K562 treated with DMSO at 1 percent for 12 hours (cell line): ENCODE measurements around the gene GPRC5B. TPM values are rescaled to one million over a fixed set of nuclear protein-coding genes. Genes with fewer than 3 reads are reported as not detected.

Source experiments
- total RNA-seq: library from RNA; unstranded; fragments of 300-600 nt; gene quantifications from 2 replicates; pipeline ENCODE4 v1.2.3, GENCODE V29; 2022; ENCODE audit not compliant: insufficient read depth

The GPRC5B gene, protein sequence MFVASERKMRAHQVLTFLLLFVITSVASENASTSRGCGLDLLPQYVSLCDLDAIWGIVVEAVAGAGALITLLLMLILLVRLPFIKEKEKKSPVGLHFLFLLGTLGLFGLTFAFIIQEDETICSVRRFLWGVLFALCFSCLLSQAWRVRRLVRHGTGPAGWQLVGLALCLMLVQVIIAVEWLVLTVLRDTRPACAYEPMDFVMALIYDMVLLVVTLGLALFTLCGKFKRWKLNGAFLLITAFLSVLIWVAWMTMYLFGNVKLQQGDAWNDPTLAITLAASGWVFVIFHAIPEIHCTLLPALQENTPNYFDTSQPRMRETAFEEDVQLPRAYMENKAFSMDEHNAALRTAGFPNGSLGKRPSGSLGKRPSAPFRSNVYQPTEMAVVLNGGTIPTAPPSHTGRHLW
- 1.4 and 2.6 TPM in 2 replicates for total RNA-seq

DNA sequence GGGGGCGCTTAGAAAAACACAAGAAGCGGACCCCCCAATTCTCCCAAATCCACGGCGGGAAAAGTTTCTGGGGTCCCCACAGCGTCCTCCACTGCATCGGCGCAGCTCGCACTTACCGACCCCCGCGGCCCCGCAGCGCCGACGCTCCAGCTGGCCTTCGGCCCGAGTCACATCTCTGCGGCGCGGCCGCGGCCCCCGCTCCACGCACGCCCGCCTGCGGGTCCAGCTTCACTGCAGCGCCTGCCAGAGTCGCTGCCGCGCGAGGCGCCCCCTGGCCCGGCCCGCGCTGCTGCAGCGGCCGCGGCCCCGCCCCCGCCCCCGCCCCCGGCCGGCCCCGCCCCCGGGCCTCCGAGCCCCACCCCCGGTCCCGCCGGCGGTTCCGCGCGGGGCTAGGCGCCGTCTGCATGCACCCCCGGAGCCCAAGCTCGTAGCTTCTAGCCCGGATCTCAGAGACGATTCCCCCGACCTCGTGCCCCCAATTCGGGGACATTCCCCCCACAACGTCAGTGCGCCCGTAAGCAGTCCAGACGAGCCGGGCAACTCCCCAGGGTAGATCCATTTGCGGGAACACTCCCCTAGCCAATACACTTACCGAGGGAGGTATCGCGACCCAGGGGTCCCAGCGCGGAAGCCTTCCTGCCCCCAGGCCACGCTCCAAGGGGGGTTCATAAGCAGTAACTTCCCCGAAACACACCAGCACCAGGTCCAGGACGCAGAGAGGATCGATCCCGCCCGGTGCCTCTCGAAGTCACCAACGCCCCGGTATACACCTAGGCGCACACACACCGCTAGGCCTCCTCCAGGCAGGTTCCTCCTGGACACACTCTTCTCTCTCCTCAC is at the start of gene GPRC5B:
GPRC5B (minus strand) TSS at position 238 of the 840 bp plus-strand sequence. CDS start 12,003 bp downstream, outside the sequence.

Other genes with a start within 250 kb of the GPRC5B start
- 14.6 and 22.4 TPM in 2 replicates for gene KNOP1, start 166.6 kb downstream of the GPRC5B start, total RNA-seq
- gene IQCK, start 166.6 kb downstream of the GPRC5B start, total RNA-seq = 8.0 TPM in 1 of 2 replicates, not detected in the other
- not detected in 2 replicates for gene GPR139, start 189.0 kb upstream of the GPRC5B start, total RNA-seq